GM12892 (cell line): ENCODE measurements around the gene MEOX1.

ENCODE experiments used
- POLR2A ChIP-seq: IDR thresholded peaks from 2 replicates; pipeline ENCODE4 v1.6.1; 2011; ENCODE audit warnings: low read depth, low read length, control low read depth
- POLR2AphosphoS5 ChIP-seq: IDR thresholded peaks from 2 replicates; pipeline ENCODE4 v1.6.1; 2011; ENCODE audit warnings: low read depth, low read length, control low read depth
- TAF1 ChIP-seq: IDR thresholded peaks from 2 replicates; pipeline ENCODE4 v1.6.1; 2011; ENCODE audit warnings: low read depth, mild to moderate bottlenecking, control low read depth, low read length, borderline replicate concordance

DNA sequence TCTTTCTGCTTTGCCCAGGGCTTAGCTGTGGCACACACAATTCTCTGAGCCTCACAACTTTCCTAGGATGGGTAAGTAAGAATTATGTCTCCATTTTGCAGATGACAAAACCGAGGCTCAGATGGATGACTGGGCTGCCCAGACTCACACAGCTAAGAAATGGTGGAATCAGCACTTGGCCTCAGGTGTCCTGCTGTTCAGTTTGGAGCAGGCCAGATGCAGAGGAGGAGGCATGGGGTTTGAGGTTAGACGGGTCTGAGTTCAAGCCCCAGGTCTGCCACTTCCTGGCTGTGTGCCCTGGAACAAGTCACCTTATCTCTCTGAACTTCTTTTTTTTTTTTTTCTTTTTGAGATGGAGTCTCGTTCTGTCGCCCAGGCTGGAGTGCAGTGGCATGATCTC is 1.7 kb upstream of the MEOX1 start:
- TF ChIP-seq TAF1 (no peak), POLR2A (no peak), POLR2AphosphoS5 (no peak)
